ENCODE data around the gene SP4.
"Not testable (repeated sequence)": the region's sequence is repeated elsewhere in the genome, so short reads cannot be mapped to it uniquely, and the experiment has no call there.

The SP4 gene

DNA sequence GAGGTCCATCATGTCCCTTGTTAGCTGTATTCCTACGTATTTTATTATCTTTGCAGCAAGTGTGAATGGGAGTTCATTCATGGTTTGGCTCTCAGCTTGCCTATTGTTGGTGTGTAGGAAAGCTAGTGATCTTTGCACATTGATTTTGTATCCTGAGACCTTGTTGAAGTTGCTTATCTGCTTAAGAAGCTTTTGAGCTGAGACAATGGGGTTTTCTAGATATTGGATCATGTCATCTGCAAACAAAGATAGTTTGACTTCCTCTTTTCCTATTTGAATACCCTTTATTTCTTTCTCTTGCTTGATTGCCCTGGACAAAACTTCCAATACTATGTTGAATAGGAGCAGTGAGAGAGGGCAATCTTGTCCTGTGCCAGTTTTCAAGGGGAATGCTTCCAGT lies 104.6 kb downstream of the SP4 start:
- DNase-seq: not testable (repeated sequence)

DNA sequence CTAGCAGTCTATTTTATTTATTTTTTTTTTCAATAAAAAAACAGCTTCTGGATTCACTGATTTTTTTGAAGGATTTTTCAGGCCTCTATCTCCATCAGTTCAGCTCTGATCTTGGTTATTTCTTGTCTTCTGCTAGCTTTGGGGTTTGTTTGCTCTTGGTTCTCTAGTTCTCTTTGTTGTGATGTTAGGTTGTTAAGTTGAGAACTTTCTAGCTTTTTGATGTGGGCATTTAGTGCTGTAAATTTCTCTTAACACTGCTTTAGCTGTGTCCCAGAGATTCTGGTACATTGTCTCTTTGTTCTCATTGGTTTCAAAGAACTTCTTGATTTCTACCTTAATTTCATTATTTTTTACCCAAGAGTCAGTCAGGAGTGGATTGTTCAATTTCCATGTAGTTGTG lies 105.8 kb downstream of the SP4 start:
- not testable (repeated sequence) for DNase-seq

DNA sequence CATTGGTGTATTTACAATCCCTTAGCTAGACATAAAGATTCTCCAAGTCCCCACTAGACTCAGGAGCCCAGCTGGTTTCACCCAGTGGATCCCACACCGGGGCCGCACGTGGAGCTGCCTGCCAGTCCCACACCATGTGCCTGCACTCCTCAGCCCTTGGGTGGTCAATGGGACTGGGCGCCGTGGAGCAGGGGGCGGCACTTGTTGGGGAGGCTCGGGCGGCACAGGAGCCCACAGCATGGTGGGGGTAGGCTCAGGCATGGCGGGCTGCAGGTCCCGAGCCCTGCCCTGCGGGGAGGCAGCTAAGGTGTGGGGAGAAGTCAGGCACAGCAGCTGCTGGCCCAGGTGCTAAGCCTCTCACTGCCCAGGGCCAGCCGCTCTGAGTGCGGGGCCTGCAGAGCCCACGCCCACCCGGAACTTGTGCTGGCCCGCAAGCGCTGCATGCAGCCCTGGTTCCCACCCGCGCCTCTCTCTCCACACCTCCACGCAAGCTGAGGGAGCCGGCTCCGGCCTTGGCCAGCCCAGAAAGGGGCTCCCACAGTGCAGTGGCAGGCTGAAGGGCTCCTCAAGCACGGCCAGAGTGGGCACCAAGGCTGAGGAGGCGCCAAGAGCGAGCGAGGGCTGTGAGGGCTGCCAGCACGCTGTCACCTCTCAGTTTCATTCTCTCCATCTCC lies 108.7 kb downstream of the SP4 start:
- not testable (repeated sequence) for DNase-seq

DNA sequence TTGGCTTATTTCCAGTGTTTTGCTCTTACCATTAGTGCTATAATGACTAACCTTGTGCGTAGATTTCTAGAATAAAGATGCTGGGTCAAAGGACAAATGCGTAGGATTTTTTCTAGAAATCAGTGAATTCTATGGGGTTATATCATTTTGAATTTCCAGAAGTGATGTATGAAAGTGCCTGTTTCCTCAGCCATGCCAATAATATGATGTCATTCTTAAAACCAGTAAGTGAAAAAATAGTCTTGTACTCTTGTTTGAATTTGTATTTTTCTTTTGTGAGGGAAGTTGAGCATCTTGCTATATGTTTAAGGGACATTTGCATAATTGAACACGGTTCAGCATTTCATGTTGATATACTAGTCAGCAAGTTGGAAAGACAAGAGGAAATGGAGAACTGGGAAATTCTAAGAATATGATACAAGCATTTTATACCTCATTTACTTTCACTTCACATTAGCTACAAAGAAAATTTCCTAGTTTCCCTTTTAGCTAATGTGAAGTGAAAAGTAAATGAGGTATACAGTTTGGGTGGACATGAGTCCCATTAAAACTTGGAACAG lies 111.1 kb downstream of the SP4 start:
- DNase-seq: no peak

DNA sequence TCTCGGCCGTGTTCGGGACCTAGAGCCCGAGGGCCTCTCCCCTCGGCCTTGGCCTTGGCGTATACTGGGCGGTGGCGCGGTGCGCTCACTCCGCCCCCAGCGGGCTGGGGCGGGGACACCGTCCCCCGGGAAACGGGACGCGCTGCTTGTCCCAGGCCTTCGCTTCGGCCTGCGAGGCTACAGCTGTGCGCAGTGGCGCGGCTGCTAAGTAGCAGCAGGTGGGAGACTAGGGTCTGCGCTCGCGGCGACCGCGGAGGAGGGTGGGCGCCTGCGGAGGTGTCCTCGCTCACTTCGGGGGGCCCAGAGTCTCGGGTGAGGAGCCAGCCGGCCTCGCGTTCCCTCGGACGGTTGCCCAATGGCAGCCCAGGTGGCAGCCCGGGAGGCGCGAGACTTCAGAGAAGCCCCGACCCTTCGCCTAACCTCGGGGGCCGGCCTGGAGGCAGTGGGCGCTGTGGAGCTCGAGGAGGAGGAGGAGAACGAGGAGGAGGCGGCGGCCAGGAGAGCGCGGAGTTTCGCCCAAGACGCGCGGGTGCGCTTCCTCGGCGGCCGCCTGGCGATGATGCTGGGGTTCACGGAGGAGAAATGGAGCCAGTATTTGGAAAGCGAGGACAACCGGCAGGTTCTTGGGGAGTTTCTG lies 115.1 kb downstream of the SP4 start, which contains the start of gene DNAH11:
TSS of gene DNAH11 (plus strand) at position 149 of the 637 bp plus-strand sequence. CDS start at position 356, 207 bp downstream.
- DNase-seq: no peak

DNA sequence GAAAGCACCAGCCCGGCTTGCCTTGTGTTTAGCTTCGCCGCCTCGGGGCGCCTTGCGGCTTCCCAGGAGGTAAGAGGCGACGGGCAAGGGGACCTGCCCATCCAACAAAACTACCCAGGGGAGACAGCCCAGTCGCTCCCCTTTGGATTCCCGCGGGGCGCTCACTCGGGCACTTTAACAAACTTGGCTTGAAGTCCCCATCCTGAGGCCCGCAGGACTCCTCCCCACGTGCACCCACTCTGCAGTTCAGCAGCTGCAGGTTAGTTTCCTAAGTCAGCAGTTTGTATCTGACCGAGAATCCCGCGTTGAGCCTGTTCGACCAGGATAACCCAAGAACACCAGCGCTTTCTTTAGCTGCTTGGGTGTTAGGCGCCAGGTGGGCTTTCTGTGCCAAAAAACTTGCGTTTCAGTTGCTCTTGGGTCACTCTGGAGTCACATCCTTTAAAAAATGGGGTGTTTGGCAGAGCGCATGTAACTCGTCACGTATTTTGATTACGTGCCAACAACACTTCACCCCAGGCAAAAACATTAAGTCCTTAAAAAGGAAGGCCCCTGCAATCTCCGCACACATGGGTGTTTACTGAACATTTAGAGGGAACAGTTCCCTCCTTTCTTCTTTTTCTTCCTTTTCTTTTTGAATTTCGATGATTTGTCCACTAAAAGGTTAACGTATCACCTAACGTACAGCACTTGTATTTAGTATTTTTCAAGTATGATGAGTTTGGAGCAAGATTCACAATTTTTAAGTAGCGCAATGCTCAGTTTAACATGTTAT lies 115.8 kb downstream of the SP4 start:
- DNase-seq: no peak

DNA sequence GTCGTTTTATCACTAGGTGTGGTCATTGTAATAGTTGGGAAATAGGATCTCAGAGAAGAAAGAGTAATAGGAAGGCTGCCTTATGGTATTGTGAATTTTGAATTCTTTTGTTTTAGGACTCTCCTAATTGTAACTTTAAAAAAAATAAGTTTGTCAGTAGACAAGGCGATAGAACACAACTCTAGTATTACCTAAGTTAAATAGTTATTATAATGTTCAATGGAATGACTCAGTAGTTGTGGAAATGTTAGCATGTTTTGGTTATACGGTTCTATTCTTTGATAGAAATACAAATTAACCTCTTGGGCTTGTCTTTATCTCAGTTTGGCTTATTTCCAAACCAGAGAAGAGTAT lies 116.4 kb downstream of the SP4 start:
- DNase-seq: no peak

DNA sequence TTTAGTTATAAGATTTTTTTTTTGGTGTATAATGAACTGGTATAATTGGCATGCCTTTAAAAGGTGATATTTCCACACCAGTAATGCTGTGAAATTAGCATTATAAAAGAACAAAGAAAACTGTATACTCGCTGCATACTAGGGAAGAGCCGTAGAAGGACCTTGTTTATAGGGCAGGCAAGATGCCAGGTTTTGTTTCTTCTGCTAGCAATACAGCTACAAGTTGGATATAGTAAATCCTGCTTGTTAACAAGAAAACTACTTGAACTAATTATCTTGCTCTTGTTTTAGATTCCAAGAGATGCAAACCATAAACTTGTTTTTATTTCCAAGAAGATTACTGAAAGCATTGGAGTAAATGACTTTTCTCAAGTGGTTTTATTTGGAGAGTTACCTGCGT lies 116.8 kb downstream of the SP4 start:
- no peak for DNase-seq

DNA sequence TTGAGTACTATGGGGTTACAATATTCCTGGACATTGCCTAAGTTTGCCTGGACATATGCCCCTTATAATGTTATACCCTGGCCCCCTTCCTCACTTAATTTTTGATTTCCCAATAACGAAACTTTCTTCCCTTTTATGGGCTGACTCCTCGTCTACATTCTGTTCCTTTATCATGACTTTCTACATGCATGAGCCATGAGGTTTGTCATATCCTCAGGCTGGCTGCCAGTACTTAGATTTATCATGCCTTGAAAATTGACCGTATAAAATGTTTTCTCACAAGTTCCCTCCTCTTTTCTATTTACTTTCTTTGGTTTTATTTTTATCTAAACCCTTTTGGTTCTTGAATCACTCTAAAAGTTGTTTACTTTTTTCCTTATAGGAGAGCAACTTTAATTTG lies 119.6 kb downstream of the SP4 start:
- DNase-seq: no peak

DNA sequence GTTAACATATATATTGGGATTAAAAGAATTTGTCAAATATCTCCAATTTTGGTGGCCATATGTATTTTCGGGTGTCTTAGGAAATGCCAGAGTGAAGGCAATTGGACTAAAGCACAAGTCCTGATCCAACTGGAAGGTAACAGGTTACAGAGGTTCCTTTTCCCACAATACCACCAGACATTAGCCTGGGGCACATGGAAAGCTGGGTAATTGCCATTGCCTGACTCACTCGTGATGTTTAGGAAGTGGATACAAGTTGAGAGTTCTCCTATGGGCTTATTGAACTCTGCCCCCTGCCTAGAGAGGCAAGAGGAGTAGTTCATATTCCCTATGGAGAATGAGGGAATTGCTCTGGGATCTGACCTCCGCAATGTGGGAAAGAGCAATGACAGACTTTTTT lies 120.6 kb downstream of the SP4 start:
- no peak for DNase-seq

DNA sequence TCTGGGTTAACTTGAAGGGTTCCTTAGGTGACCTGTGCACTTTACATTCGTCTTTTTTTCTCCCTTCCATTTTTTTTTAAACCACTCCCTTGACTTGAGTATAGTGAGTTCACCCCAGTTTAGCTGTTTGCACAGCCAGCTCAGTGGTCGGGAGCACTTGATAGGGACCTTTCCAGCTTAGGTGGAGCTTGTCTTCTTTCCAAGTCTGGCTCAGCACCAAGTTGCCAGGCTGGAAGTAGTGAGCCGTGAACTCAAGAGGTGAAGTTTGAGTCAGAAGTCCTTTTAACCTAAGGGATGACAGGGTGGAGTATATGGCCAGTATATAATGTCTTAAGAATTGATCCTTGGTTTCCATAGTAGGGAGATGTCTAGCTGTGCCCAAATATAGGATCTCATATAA lies 122.2 kb downstream of the SP4 start:
- no peak for DNase-seq

DNA sequence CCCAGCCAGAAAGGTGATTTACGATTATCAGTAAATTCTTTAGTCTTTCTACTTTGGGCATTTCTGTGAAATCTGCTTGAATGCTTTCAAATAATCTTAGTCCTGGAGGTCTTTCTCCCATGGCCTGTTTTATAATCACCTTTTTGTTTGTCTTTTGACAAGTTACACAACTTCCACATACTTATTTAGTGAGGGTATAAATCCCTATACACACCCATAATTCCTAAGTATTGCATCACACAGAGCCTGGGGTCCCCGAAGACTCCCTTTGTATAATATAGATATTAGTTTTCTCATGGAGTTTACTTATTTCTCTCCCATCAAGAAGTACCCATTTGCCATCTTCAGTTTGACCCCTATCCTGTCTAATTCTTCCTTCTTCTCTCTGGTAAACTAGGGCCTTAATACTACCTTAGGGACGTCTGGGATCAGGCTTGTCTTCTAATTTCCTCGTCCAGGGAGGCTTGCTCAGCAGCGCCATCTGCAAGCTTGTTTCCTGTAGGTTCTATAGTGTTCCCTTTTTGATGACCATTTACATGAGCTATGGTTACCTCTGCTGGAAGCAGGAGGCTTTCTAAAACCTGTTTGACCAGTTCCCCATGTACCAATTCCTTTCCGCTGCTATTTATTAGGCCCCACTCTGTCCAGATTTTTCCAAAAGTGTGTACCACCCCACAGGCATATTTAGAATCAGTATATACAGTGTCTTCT lies 123.1 kb downstream of the SP4 start:
- DNase-seq: no peak

DNA sequence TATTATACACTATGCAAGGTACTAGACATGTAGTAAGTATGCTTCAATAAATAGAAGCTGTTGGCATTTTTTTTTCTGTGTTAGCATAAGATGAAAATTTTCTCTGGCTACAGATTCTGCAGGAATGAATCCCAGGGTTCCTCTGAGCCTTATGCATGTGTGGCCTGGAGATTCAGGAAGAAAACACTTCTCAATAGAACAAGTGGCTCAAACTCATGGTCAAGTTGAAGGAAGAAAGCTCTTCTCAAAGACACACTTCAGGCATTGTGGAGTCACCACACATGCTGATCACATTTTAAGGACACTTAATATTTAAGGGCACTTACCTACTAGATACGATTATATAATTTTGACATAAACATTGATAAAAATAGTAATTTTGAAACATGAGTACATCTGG lies 134.5 kb downstream of the SP4 start:
- DNase-seq: no peak
